Middle frontal gyrus (tissue), 1 donor: ENCODE measurements around the gene ASB10.

ENCODE experiments used
- DNase-seq: peaks from one replicate; pipeline ENCODE4 v3.0.0-alpha.2; 2015; ENCODE audit warnings: low spot score; ENCODE audit errors: extremely low spot score

Gene ASB10

DNA sequence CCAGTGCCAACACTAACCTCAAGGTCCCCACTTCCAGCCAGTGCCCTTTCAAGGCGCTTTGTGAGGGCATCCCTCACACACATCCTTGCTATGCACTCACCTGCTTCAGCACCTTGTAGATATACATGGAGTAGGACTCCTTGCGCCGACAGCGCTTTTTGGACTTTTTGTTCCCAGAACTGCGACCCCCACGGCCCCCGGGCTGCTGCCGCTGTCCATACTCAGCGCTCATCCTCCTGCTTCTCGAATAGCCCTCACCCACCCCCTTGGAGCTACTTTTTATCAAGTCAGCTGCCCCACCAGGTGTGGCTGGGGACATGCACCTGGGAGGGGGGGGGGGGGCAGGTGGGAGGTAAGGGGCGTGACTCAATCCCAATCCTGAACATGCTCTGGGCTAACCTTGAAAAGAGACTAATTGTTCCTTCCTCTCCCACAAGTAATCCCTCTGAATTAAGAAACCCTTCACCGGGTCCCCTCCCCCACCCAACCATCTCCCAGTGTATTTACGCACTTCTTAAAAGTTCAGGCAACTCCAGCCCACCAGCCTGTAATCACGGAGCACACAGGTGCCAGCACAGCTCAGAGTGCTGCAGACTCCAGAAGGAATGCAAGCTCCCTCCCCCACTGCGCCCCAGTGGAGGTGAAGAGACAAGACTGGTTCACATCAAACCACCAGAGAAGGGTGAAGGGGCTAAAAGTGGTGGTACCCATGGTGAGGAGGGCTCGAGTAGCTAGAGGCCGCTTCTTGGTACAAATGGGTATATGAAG lies 23.2 kb upstream of the ASB10 start, which contains the start of gene H2BK1:
H2BK1 (minus strand) TSS at position 402 of the 768 bp plus-strand sequence; CDS start at position 232, 170 bp downstream.
- DNase-seq = no peak

DNA sequence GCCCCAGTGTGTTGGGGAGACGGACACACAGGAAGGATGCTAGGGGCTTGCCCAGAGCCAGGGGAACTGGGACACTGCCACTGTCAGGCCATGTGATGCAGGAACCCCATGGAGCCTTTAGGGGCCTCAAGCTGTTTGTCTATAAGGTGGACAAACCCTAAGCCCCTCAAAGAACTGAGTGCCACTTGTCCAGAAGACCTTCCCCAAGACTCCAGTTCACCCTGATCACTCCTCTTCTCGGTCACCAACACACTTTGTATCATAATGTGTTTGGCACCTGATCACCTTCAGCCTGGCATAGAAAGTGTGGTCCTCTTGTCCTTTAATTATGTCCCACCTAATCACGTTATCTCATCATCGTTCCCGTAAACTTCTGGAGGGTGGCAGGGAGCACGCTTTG lies 22.5 kb upstream of the ASB10 start:
- no peak for DNase-seq

DNA sequence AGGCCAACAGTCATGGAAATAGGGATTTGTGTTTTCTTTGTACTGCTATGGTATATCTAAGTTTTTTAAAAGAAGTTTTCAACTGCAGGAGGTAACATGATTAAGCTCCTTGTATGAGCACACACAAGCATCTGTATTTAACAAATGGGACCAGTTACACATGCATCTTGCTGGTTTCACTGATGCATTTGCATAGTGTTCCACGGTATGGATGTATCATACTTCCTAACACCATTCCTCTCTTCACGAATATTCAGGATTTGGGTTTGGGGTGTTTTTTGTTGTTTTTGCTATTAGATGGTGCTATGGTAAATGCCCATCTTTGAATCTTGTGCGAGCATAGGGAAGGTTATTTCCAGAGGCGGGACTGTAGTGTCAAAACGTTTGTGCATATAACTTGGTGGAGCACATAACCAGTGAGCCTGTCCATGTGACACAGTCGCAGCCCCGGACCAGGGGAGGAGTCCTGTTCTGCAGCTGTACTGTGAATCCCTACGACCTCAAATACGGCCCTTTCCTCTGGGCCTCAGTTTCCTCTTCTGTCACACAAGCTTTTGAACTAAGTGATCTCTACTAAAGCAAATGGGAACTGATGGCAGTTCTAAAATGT lies 21.3 kb upstream of the ASB10 start:
- no peak for DNase-seq

DNA sequence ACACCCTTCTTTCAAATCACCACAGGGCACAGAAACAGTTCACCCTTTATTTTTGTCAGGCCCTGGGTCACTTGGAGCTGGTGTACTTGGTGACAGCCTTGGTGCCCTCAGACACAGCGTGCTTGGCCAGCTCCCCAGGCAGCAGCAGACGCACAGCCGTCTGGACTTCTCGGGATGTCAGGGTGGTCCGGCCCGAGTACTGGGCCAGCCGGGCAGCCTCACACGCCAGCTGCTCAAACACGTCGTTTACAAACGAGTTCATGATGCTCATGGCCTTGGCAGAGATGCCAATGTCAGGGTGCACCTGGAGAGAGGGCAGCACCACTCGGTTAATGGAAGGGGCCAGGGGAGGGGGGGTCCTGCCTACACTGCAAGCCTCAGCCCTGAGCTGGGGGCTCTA lies 20.8 kb upstream of the ASB10 start:
- DNase-seq = no peak

DNA sequence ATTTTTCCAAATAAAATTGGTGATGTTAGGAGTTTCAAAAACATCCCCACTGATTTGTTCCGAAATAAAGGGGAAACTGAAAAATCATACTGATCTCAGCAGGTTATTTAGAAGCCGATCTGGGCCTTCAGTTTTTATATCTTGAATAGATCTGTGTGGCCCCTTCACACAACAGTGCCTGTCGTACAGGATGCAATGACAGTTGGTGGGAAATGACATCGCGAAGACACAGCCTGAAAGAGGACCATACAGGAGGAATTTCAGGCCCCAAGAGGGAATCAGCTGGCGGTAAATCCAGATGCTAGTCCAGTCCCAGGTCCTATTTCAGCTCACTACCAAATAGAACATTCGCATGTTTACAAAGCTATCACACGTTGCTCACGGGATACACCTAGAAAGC lies 20.3 kb upstream of the ASB10 start:
- no peak for DNase-seq

DNA sequence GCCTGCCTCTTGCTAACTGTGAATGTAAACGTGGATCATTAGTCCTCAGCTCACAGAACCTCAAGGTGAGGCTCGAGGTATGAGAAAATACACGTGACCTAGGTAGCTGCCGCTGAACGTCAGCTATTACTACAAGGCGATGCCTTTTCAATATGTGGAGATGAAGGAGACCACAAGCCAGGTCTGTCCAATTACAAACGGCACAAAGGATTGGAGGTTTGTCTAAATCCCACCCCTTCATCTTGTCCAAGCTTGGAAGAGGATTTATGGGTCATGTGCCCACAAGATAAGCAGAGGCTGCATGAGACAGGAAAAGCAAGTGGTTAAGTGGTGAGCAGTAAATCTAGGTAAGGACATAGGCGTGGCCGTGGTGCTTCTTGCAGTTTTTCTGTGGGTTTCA lies 19.9 kb upstream of the ASB10 start:
- no peak for DNase-seq

DNA sequence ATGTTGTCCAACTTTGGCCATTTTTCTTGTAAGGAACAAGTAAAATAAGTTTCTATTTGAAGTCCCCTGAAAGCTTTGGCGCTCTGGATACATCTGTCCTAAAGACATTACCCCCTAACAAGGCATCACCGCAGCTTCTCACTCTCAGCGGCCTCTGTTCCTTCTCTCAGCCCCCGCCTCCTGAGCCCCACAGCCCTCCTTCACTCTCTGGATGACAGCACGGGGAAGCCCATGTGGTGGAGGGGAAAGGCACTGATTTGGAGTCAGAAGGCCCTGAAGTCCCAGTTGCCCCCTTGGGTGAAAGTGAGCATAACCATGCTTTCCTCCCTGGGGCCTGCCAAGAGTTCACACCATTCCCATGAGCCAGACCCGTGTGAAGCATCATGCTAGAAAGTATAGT lies 18.7 kb upstream of the ASB10 start:
- DNase-seq = no peak

DNA sequence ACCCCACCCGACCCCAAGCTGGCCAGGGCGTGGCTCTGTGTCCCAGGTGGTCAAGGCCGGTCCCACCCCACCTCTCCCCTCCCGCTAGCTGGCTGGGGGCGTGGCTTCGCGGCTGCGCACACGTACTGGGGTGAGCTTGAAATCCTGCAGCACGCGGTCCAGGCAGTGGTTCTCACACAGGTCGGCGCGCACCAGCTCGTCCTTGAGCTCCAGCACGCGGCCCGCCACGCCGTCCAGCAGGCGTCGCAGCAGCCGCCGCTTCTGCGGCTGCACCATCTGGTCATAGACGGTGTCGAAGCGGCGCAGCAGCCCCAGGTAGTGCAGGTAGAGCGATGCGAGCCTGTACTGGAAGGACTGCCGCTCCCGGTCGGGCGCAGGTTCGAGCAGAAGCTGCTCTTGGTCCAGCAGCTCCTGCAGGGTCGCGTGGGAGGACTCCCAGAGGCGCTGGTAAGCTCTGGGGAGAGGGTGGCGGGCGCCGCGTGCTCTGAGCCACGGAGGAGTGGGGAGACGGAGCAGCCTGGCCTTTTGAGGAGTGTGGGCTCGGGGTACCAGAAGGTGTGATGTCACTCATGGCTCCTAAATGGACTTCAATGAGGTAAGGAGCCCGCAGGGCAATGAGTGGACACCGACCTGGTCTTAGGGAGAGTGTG lies 17.5 kb upstream of the ASB10 start:
- no peak for DNase-seq

DNA sequence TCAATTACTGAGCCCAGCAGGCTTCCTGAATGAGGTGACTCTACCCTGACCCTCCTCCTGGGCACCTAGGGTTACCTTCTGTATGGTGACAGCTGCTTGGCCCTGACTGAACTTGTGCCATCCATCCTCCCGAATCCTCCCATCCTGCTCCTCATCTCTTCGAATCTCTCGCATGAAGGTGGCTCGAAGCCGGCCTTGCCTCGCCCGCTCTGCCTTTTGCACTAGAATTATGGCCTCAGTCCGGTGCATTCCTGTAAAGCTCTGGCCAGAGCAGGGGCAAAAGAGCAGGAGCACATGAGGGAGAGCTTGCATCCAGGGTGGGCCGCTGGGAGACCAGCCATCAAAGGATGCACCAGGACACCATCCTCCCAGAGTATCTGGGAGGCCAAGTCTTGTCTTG lies 15.8 kb upstream of the ASB10 start:
- DNase-seq = no peak

DNA sequence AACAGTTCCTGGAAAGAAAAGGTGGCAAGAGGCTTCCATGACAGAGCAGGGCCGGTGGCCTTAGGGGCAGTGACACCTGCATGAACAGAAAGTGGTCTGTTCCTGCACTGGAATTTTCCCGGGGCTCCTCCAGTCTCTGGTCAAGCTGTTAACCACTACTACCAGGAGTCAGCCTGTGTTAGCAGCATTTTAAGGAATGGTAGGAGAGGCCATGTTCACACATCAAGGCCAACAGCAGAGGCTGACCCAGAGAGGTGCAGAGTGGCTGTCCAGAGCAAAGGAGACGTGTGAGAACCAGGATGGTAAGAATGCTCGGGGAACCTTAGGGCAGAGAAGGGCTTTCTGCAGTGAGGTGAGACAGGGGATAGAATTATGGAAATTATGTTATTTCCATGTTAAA lies 14.7 kb upstream of the ASB10 start:
- no peak for DNase-seq

DNA sequence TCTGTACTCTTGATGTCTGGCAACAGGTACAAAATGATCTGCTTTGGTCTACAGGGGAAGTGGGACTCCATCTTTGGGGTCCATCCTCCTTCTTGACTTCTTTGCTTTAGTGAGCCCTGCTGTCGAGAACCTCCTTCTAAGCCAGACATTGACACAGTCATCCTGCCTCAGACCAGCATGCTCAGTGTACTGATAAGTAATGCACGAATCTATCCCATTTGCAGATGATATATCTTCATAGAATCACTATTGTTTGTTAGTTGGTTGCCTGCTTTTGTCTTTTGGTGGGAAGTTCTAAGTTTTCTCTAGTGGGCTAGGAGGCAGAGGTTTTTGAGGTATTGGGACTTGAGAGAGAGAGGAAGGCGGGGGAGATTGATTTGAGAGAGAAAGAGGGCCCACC lies 14.3 kb upstream of the ASB10 start:
- no peak for DNase-seq

DNA sequence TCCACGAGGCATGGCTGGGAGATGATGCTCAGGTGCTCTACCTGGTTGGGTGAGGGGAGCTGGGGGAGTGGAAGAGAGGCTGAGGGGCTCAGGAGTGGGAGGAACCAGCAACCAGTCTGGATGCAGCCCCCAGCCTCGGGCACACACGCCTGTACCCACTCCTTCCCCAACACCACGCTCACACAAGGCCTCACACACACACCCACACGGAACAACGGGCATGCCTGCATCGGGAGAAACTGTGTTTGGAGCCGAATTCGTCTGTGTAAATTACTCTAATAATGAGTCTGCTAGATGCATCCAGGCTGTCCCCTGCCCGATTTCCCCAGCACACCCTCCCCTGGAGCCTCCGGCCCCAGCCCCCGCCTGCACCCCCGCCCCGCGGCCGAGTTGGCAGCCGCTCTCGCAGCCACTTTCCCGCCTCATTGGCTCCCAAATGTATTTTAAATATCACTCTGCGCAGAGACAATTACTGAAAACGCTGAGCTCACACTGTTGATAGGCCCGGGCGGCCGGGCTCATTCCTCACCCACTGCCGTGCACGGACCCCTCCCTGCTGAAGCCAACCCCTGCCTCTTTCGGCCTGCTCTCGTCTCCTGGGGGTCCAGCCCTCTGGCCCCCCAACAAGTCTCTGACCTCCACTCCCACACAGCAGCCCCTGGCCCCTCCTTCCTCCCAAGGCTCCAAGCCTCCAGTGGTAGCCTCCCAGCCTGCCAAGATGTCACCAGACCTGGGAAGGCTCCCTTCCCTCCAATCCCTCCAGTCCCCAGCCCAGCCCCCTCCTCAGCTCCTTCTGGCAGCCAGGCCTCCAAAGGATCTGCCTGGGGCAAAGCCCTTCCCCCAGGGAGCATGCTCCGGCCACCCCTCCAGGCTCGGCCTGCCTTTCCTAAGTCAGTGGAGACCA lies 12.1 kb upstream of the ASB10 start:
- no peak for DNase-seq

DNA sequence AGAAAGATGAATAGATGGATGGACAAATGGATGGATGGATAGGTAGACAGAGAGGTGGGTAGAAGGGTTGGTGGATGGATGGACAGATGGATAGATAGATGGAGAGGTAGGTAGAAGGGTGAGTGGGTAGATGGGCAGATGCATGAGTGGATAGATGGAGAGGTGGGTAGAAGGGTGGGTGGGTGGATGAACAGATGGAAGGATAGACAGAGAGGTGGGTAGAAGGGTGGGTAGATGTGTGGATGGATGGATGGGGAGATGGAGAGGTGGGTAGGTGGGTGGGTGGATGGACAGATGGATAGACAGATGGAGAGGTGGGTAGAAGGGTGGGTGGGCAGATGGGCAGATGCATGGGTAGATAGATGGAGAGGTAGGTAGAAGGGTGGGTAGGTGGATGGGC lies 10.9 kb upstream of the ASB10 start:
- DNase-seq = no peak

DNA sequence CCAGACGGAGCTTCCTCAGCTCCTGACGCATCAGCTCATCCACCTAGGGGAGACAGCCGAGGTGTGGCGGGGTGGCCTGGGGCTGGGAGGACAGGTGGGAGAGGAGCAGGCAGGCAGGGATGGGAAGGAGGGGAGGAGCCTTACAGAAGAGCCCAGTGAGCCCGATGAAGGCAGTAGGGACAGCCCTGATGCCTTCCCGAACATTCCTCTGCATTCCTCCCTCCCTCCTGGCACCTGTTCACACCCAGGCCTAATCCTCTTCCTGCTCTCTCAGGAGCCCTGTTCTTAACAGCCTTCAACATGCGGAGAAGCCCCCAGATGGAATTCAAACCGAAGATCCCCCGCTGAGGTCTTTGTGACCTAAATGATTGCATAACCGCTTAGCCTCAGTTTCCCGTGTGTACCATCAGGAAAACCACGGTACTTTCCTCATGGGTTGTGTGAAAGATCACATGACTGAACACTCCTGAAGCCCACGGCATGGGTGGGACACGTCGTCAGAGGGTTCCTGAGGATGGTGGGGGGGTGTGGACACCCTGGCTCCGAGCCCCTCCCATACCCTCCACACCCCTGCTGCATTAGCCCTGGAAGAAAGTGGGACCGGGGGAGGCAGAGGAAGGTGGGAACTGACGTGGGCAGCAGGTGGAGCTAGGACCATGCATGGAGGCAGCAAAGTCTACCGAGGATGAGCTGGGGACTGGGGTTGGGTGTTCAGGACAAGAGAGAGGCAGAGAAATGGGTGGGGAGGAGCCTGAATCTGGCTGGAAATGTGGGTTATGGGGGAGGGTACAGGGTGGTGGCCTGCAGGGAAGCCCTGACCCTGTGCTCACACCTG lies 8.8 kb upstream of the ASB10 start:
- DNase-seq = no peak

DNA sequence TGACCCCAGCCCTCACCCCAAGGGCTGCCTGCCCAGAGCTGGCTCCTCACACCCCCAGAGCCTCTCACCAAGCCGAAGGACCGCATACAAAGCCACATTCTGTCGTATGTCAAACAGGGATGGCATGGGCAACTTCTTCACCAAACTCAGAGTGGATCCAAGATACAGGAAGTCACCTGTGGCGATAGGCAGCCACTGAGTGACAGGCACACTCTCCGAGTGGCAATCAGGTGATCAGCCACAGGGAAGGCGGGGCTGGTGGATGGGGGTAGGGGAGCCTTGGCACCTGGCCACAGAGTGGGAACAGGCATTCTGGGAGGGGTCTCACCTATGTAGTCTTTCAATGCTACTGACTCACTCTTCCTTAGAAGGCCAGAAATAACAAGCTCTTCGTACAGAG lies 7.1 kb upstream of the ASB10 start:
- DNase-seq = no peak

DNA sequence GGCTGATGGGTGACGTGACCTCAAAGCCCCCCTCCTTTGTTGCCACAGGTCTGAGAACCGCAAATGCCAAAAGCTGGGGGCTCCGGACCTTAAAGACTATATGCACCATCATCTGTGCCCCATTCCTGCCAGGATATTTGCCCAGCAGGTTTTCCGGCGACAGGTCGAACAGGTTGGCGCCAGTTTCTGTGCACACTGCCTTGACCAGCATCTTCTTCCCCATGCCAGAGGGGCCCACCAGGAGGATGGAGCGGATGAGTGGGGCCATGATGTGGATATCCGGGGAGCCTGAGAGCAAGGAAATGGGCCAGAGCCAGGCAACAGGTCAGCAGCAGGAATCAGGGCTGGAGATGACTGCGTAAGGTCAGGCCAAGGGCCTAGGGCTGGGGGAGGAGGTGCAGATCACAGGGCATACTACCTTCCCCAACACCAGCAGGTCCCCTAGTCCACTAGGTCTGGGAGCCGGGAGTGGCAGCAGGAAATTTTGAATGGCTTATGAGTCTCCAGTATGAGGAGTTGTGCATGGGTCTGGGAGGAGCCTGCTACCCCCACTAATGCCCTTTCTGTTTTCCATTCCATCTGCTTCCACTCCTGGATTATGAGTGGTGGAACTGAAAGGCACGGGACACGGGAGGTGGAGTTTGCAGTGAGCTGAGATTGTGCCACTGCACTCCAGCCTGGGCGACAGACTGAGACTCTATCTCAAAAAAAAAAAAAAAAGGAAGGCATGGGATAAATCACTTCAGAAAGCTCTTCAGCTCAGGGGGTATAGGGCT lies 6.3 kb upstream of the ASB10 start:
- no peak for DNase-seq

DNA sequence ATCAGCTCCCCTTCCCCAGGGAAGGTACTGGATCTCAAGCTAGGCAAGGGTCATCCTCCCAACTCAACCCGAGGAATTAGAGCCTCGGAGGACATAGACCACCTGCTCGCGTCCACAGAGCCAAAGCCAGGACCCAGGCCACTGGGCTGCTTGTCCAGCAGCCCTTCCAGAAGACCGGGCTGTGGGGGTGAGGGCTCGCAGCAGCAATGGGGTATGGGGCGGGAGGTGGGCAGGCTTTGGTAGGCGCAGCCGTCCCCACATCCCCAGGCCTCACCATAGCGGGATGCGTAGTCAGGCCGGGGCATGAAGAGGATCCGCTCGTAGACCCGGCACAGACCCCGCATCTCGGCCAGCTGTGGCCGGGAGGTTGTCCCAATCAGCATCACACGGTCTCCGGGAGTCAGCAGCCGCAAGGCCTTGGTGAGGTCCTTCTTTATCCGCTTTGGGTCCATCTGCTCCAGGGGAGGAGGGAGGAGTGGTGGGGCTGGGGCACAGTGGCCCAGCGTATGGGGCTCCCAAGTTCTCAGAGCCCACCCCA lies 5.0 kb upstream of the ASB10 start:
- no peak for DNase-seq

DNA sequence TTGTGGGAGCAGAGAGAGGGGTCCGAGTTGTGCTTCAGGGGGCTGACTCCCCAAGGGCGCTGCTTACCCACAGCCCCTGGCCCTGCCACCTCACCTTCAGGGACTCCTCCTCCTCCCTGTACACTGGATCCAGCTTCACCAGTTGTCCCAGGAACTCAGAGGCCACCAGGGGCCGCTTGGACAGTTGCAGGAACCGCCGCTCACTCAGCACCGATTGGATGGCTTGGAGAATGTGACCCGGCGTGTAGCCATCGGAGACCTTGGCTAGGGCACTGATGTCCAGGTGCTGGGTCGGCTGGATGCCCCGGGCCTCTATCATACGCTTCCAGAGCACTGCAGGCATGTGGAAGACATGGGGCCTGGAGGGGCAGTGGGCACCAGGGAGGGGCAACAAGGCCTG lies 4.5 kb upstream of the ASB10 start:
- no peak for DNase-seq

DNA sequence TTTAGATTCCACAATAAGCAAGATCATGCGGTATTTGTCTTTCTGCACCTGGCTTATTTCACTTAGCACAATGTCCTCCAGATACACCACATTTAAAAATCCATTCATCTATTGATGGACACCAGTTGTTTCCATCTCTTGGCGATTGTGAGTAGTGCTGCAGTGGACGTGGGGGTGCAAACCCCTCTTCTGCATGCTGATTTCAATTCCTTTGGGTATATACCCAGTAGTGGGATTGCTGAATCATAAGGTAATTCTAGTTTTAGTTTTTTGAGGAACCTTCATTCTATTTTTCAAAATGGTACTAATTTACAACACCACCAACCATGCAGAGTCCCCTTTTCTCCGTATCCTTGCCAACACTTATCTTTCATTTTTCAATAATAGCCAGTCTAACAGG lies 2.0 kb upstream of the ASB10 start:
- no peak for DNase-seq

DNA sequence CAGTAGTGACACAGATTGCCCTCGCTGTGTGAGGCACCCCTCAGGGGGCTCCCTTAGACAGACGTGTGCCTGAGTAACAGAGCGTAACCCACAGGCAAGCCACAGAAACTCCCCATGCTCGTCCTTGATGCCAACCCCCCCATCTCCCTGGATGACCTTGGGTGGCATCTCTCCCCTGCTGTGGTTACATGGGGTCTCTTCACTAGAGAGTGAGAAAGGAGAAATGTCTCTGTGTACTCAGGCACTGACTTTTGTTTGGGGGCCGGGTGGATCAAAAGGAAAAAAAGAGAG lies 1.1 kb upstream of the ASB10 start:
- no peak for DNase-seq
